Left cardiac atrium (tissue), 4 donors: ENCODE data around the gene PJVK. TPM values are rescaled to one million over a fixed set of nuclear protein-coding genes. Genes with fewer than 3 reads are reported as not detected.
"Not testable (repeated sequence)": the region's sequence is repeated elsewhere in the genome, so short reads cannot be mapped to it uniquely, and the experiment has no call there.

Experiments used
- ATAC-seq, 2 donors: fragments of 200-7000 bp; cut with Tn5 transposase; one replicate each; pipeline ENCODE4 v1.9.1; 2020; ENCODE audit warnings: mild to moderate bottlenecking in 2 of 2, moderate library complexity in 2 of 2
- DNase-seq: peaks from one replicate; pipeline ENCODE4 v3.0.0-alpha.2; 2020
- intact Hi-C, 2 donors: fragments of 100-400 bp; cut with DNase I; formaldehyde crosslinking; loops; one replicate each; pipeline versions ENCODE4 v1.14.1 to v1.15.1; 2022 to 2023
- long read RNA-seq: library from polyadenylated mRNA; unstranded; transcript quantifications from one replicate; pipeline ENCODE4 v2.0.0, GENCODE V29; 2021
- total RNA-seq, 2 donors: library from RNA; stranded (reverse); fragmentation: NEBNext Ultra II Directional; extraction: Animal tissue kit (Norgen Biotek cat#: 25700); gene quantifications; one replicate each; pipeline ENCODE4 v1.2.1, GENCODE V29; 2021
- donor health status: DM: no; HTN: yes; CAD: no.
- donor health status: DM: no; HTN: yes; CAD: no; lungs with severe emphysema.
- donor health status: DM: yes; HTN: yes; CAD: no.
- donor health status: Dilated cardiomyopathy.

The PJVK gene, protein sequence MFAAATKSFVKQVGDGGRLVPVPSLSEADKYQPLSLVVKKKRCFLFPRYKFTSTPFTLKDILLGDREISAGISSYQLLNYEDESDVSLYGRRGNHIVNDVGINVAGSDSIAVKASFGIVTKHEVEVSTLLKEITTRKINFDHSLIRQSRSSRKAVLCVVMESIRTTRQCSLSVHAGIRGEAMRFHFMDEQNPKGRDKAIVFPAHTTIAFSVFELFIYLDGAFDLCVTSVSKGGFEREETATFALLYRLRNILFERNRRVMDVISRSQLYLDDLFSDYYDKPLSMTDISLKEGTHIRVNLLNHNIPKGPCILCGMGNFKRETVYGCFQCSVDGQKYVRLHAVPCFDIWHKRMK
- total RNA-seq, result 1 to 10 TPM; 1.2 to 1.4 TPM
- long read RNA-seq, partial matches to known transcripts, result 0 of 2 reads
- long read RNA-seq, other reads (novel, unspliced or antisense), result 2 of 2 reads

DNA sequence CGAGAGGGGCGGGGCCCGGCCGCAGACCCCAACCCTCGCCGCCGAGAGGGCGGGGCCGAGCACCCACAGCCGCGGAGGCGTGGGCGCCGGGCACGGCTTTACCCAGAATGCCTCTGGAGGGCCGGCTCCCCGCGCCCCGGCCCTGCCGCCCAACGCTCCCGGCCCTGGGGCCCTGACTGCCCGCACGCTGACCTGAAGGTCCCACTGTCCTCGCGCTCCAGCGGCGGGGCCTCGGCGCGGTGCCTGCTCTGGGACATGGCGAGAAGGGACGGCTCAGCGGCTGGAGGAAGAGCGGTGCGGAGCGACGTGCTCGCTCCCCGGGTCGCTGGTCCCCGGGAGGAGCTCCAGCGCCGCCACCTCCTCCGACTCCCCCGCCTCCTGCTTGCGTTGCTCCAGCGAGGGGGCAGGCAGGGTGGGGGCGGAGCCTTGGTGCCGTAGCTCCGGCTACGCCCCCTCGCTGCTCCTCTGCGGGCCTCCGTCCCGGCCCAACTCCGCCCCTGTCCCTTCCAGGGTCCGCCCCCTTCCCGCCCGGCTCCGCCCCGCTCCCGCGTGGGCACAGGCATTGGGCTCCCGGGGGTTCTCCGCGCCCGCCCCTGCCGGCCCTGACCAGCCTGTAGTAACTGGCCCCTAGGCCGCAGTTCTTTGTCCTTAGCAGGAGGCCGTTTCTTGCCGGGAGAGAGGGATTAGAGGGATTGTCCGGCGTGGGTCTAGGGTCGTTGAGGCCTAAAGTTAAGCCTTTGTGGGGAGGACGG, at the start of gene PJVK, which contains the start of gene PRKRA:
Gene PJVK, plus strand, starts transcription at position 605 of the 752 bp plus-strand sequence. CDS start 2,032 bp downstream, outside the sequence.
Gene PRKRA, minus strand, starts transcription at position 402 of the 752 bp plus-strand sequence. Its CDS starts 145 bp downstream, at position 257.
- DNase-seq, result peak; percentile 98
- intact Hi-C loops, result loop anchor here in 1 of 2 donors (2.0 kb wide), 1 partner anchor 28 kb away; the partner anchor contains the start of gene FKBP7
- peak; percentile 98 to 99 for ATAC-seq

DNA sequence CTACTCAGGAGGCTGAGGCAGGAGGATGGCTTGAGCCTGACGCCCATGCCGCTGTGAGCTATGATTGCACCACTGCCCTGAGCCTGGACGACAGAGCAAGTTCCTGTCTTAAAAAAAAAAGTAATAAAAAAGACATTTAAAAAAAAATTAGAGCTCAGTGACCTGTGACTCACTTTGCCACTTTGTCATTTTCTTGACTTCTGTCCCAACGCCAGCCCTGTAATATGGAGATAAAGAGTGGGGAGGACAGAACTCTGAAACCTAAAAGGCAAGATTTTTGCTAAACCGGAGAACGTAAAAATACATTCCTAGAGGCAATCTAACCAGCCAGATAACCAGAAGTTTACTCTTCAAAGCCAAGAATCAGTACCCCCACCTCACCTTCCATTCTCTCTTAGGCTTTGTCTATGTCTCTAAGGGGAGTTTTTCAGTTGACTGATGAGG, 49.2 kb upstream of the PJVK start:
- ATAC-seq (no peak), DNase-seq (no peak)
- intact Hi-C loops, result no loop called here

DNA sequence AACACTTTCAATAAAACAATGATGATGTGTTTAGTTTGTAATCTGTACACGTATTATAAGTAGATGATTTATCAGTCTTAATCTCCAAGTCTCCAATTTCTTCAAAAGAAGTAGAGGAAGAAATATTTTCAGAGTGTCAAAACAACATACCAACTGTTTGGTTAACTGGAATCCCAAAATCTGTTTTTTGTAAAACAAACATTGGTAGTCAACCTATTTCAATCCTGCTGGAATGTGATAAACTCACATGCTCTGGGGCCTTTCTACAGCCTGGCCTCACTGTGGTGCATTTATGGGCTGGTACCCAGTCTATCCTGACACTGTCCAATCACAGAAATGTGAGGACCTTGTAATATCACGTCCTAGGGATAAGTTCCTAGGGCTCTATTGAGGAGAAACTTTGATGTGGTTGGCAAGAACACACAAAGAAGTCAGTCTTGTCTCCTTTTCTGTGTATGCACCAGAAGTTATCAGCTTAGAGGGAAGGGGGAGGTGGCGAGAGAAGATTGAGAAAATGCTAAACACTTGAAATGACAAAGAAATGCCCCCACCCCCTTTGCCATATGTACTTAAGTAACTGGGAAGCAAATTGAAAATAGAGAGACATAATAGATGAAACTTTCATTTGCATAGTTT, 47.4 kb upstream of the PJVK start:
- no peak for DNase-seq
- ATAC-seq, result no peak
- intact Hi-C loops, result no loop called here

DNA sequence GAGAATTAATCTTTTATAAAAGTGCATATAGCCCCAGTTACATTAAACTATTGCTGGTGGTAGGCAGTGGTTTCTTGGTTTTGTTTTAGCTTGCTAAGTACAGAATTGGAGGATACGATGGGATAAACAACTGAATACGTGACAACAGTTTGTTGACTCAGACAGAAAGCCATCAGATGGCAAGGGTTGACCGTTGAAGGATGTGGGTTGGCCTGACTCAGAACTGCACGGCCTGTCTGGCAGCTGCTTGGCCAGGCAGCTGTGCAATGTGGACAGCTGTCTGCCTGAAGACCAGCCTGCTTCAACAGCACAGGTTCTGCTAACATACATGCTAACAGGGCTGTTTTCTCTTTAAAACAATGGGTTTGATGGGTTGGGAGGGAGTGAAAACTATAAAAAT, 46.8 kb upstream of the PJVK start:
- ATAC-seq (peak in 1 of 2 donors; percentile 77), DNase-seq (no peak)
- intact Hi-C loops, result no loop called here

DNA sequence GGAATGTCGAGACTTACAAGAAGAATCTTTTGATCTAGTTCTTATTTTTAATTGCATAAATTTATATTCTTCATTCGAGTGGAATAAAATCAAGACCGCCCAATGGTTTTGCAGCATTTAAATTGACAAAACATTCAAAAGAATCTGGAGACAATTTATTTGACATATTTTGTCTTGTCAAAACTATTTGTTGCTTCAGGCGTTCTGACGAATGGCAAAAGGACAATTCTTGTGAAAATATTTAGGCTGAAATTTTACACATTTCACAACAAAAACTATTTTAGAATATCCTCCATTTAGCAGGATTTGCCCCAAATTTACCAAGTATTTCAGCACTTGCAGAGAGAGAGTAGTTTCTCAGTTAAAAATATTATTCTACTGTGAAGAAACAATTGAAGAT, 41.9 kb upstream of the PJVK start:
- ATAC-seq (no peak), DNase-seq (no peak)
- intact Hi-C loops, result no loop called here

DNA sequence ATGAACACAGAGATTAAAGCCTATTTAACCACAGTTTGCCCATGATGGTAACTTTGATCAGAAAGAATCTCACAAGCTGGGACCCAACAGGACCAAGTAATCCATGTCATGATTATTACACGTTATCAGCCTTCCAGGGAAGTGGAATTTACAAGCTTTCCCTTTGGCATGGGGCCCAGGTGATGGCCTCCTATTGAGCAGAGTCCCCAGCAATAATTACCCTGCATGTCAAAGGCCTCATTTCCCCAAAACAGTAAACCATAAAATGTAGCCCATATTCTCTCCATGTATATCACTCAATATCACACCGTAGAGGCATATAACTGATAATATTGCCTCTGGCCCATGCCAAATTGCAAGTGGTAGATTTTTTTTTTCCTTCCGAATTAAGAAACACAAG, 39.1 kb upstream of the PJVK start:
- DNase-seq (no peak), ATAC-seq (no peak)
- intact Hi-C loops, result no loop called here

DNA sequence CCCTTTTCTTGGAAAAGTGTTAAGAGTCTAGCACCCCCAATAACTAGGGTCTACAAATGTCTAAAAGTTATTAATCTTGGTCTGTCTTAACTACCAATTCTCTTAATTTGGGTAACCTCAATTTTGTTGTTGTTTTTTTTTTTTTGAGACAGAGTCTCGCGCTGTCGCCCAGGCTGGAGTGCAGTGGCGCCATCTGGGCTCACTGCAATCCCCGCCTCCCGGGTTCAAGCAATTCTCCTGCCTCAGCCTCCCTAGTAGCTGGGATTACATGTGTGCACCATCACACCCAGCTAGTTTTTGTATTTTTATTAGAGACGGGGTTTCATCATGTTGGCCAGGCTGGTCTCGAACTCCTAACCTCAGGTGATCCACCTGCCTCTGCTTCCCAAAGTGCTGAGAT, 38.7 kb upstream of the PJVK start:
- ATAC-seq, intact Hi-C loops, DNase-seq: not testable (repeated sequence)

DNA sequence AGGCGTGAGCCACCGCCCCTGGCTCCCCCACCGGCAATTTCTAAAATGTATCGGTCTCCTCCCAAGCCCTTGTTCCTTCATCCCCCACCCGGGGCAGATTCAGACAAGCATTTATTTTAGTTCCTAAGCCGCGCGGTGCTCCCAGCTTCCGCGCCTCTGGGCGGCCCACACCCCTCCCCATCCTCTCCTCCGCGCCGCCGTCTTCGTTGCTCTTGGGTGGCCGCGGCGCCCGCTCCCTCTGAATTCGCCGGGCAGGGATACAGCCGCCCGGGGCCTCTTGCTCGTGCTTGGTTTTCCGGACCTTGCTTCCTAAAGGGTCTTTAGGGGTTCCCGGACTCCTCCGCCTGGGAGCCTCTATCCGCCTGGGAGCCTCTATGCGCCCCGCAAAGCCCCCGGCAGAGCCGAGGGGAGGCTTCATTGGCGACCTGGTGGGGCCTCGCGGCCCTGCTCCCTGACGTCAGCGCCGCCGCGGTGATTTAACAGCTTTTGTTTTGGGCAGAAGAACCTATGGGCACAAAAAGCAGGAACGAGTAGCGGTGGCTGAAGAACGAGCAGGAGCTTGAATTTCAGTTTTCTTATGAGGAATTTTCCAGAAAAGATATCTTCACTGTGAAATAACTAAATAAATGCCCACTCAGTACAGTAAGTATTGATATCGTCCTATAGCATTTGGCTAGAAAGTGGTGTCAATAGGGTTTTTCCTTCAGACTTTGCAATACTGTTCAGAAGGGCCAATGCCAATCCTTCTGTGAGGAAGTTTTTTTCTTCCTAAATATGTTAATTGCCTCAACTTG, 37.5 kb upstream of the PJVK start:
- ATAC-seq (peak; percentile 89 to 93), DNase-seq (peak; percentile 85)
- intact Hi-C loops, result loop anchor here in 1 of 2 donors (2.0 kb wide), 1 partner anchor 301 kb away; the partner anchor contains the start of gene RBM45

DNA sequence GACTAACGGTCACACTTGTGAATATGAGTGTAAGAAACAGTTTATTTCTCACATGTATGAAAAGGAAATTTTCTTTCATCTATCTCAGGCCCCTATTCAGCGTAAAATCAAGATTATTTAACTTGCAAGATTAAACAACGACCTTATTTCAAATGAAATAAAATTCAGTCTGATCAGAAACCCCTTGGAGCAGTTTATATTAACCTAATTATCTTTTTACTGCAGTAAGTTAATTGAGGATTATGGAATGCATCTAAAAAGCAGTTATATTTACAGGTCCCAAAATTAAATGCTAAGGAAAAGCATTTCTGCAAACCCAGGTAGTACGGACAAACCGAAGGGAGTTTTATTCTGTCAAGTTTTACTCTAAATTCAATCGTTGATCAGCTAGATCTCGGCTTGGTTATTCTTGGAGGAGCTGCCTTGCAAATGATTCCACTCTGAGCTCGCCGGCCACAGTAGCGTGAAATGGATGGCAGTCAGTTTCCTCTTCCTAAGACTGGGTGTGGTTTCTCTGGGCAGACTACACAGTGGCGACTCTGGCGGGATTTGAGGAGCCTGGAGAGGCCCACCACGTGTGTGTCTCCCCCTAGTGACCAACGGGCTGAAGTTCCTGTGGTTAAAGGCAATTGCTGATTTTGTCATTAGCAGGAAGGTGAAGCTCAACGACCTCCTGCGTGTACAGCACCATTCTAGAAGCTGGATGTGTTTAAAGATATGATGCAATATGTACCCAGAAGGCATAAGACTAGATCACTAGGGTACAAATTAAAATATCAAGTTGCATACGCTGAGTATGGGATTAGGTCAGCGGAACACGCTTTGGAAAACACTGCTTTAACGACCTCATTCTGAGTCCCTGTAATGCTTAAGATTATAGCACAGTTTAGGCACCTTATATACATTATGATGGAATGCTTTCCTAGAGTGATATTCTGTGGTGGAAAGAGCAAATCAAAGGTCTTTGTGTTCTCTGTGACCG, 36.6 kb upstream of the PJVK start:
- intact Hi-C loops, result loop anchor here in 1 of 2 donors (2.0 kb wide), 1 partner anchor 302 kb away; the partner anchor contains the start of gene RBM45
- DNase-seq (peak; percentile 92), ATAC-seq (peak; percentile 97)

DNA sequence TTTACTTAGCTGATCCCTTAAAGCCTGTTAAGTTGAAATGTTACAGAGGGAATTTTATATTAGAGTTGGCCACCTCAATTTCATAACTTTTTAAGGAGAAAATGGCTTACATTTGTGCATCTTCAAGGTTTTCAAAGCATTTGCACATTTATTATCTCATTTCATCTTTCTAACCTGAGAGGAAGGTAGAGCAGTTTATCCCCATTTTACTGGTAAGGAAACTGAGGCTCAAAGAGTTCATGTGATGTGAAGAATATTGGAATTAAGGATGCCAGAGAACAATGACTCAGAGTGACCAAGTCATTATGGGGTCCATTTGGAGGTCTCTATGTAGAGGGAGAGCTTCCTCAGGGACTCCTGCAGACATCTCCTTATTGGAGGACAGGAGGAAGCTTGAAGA, 35.2 kb upstream of the PJVK start:
- DNase-seq, result no peak
- intact Hi-C loops, result loop anchor here in 1 of 2 donors (2.0 kb wide), 1 partner anchor 303 kb away; the partner anchor contains the start of gene RBM45
- no peak for ATAC-seq

DNA sequence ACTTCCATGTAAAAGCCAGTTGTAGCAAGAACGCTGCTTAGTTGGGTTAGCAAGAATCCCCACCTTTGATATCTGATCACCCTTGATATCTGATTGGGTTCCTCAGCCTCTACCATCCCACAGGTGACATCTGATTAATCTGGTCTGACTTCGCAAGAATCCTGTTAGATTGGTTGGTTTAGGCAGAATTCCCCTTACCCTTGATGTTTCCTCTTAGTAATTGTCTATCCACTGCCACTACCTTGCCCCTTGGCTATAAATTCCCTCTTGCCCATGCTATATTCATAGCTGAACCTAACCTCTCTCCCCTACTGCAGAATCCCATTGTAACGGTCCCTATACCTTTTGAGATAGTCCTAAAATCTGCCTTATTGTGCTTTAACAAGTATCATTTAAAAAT, 33.3 kb upstream of the PJVK start:
- no peak for DNase-seq
- intact Hi-C loops, result no loop called here
- no peak for ATAC-seq

DNA sequence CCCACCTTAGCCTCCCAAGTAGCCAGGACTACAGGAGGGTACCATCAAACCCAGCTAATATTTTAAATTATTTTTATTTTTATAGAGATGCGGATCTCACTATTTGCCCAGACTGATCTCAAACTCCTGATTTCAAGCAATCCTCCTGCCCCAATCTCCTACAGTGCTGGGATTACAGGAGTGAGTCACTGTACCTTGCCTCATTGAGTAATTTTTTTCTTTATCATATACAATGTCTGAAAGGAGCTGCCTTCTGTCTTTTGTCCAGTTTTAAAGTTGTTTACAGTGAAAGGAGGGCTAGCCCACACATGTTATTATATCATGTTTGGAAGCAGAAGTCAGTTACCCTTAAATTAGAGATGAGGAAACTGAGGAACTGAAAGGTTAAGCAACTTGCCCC, 32.8 kb upstream of the PJVK start:
- ATAC-seq (no peak), DNase-seq (no peak)
- intact Hi-C loops, result no loop called here

DNA sequence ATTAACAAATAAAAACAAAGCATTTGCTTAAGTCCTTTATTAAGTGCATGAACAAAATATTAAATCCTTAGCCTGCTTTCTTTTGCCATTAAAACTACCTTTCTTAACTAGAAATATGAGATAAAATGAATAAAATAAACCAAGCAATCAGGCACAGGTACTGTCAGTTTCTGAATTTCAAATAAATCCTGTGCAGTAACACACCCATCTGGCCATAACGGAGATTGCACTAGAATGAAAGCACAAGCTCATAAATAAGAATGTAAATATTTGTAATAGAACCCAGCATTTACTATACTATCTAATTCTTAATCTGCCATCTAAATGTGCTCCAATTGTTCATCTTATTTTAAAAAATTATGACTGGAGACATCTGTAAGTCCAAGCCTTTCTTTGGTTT, 32.1 kb upstream of the PJVK start:
- ATAC-seq, result no peak
- intact Hi-C loops, result no loop called here
- DNase-seq, result no peak

DNA sequence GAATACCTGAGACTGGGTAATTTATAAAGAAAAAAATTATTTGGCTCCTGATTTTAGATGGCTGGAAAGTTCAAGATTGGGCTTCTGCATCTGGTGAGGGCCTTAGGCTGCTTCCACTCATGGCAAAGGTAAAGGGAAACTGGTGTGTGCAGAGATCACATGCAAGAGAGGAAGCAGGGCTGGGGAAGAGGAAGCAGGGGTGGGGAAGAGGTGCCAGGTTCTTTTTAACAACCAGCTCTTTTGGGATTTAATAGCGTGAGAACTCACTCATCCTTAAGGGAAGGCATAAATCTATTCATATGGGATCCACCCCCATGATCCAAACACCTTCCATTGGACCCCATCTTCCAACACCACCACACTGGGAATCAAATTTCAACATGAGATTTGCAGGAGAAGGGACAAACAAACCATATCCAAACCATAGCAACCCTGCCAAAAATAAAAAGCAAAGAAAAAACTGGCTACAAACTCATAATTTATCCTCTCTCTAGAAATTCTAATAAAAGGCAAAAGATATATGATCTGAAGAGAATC, 30.6 kb upstream of the PJVK start:
- intact Hi-C loops, result no loop called here
- ATAC-seq, result no peak
- no peak for DNase-seq

DNA sequence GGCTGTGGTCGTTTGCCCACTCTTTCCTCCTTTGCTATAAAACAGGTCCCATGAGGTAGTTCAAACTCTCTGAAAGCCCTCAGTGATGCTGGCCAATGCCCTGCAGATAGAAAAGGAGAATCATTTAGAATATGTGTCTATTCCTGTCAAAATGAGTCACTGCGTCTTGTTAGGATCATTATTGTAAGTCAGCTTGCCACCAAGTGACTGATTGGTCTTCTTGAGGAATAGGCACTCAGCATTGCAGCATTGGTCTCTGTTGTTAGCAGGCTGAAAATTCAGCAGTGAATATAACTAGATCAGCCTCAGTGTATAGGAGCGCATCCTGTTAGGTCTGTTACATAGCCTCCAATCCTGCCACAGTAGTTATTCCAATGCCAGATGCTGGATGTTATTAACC, 29.1 kb upstream of the PJVK start:
- ATAC-seq (no peak), DNase-seq (no peak)
- intact Hi-C loops, result no loop called here

DNA sequence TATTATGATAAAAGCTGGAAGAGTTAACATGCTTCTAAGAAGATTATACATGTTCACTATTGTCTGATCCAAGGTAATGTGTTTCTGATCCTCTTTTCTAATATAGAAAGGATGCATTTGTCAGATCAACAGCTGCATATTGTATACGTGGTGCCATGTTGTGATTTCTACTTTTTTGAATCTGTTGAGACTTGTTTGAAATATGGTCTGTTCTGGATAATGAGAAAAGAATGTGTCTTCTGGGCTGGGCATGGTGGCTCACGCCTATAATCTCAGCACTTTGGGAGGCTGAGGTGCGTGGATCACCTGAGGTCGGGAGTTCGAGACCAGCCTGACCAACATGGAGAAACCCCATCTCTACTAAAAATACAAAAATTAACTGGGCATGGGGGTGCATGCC, 27.4 kb upstream of the PJVK start:
- ATAC-seq, DNase-seq, intact Hi-C loops: not testable (repeated sequence)

DNA sequence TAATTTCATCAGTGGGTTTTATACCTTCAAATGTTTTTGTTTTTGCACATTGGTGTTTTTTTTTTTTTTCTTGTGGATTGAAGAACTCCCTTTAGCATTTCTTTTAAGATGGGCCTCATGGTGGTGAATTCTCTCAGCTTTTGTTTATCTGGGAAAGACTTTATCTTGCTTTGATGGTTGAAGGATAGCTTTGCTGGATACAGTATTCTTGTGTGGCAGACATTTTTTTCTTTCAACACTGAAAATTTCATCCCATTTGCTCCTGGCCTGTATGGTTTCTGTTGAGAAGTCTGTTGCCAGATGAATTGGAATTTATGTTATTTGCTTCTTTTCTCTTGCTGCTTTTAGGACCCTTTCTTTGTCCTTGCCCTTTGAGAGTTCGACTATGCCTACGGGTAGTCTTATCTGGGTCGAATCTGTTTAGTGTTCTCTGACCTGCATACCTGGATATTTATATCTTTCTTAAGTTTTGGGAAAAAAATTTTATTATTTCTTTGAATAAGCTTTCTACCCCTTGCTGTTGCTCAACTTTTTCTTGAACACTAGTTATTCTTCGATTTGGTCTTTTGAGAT, 25.8 kb upstream of the PJVK start:
- no peak for DNase-seq
- intact Hi-C loops, result no loop called here
- ATAC-seq, result no peak
